DND-41 (cell line): ENCODE data around the gene SNX9.

Source experiments
- ATAC-seq: fragments of 200-7000 bp; cut with Tn5 transposase; 3 replicates; pipeline ENCODE4 v1.9.1; 2021; ENCODE audit warnings: low read depth; ENCODE audit not compliant: insufficient read depth
- DNase-seq: peaks from one replicate; pipeline ENCODE4 v3.0.0-alpha.2; 2020
- H2AFZ ChIP-seq: 2 replicates; pipeline ENCODE4 v1.6.0; 2012; ENCODE audit warnings: low read depth, low read length
- H3K27ac ChIP-seq: 2 replicates; pipeline ENCODE4 v1.5.1; 2012; ENCODE audit warnings: low read length, inconsistent platforms
- H3K27me3 ChIP-seq: fragments of 200-600 bp; sonication (generic); 2 replicates; pipeline ENCODE4 v1.6.0; 2012; ENCODE audit warnings: low read length, mild to moderate bottlenecking, inconsistent platforms; ENCODE audit not compliant: insufficient read depth, poor library complexity
- H3K36me3 ChIP-seq: 2 replicates; pipeline ENCODE4 v1.5.1; 2012; ENCODE audit warnings: low read length, inconsistent platforms; ENCODE audit not compliant: insufficient read depth
- H3K4me1 ChIP-seq: 2 replicates; pipeline ENCODE4 v1.5.1; 2012; ENCODE audit warnings: mild to moderate bottlenecking, low read length; ENCODE audit not compliant: insufficient read depth
- H3K4me2 ChIP-seq: 2 replicates; pipeline ENCODE4 v1.6.0; 2012; ENCODE audit warnings: mild to moderate bottlenecking, moderate library complexity, low read length, inconsistent platforms; ENCODE audit not compliant: insufficient read depth
- H3K4me3 ChIP-seq, 2 experiments: fragments of 200-600 bp in 1 of 2; shearing (Covaris generic) in 1 of 2; 2 replicates each; pipeline ENCODE4 v1.5.1; 2012 to 2016; ENCODE audit warnings: inconsistent platforms in 2 of 2, low read length in 2 of 2, mild to moderate bottlenecking in 2 of 2, low read depth in 1 of 2, moderate library complexity in 1 of 2
- H3K79me2 ChIP-seq: 2 replicates; pipeline ENCODE4 v1.6.0; 2012; ENCODE audit warnings: low read length, inconsistent platforms; ENCODE audit not compliant: insufficient read depth
- H3K9ac ChIP-seq: 2 replicates; pipeline ENCODE4 v1.6.0; 2012; ENCODE audit warnings: low read depth, mild to moderate bottlenecking, inconsistent platforms, low read length, moderate library complexity
- H3K9me3 ChIP-seq: 2 replicates; pipeline ENCODE4 v1.5.1; 2012; ENCODE audit warnings: low read length, moderate library complexity, mild to moderate bottlenecking, inconsistent platforms; ENCODE audit not compliant: insufficient read depth, severe bottlenecking
- H4K20me1 ChIP-seq: 2 replicates; pipeline ENCODE4 v1.6.0; 2012; ENCODE audit warnings: low read length; ENCODE audit not compliant: insufficient read depth
- CTCF ChIP-seq: IDR thresholded peaks from 2 replicates; pipeline ENCODE4 v1.5.1; 2012; ENCODE audit warnings: borderline replicate concordance, low read length, moderate library complexity, mild to moderate bottlenecking; ENCODE audit not compliant: poor library complexity, severe bottlenecking; ENCODE audit errors: extremely low read depth
- EZH2 ChIP-seq: IDR thresholded peaks from 3 replicates; pipeline ENCODE4 v1.6.1; 2012; ENCODE audit warnings: borderline replicate concordance, low read depth, mild to moderate bottlenecking, moderate library complexity, low read length, inconsistent platforms; ENCODE audit not compliant: severe bottlenecking

Gene SNX9

GRCh38 chr6:157975456-157975855 lies 152.4 kb downstream of the SNX9 start:
- Histone ChIP-seq H2AFZ (no peak overlapping the region), H3K4me2 (no peak overlapping the region), H3K4me3 (no peak overlapping the region), H3K9ac (no peak overlapping the region), H3K9me3 (no peaks in the 10 kb centered on the region), H3K36me3 (no peaks in the 10 kb centered on the region), H3K4me1 (no peaks in the 10 kb centered on the region), H3K79me2 (no peaks in the 10 kb centered on the region), H3K27ac (no peak overlapping the region), H3K27me3 (no peaks in the 10 kb centered on the region), H4K20me1 (no peaks in the 10 kb centered on the region)
- ATAC-seq (no peak), DNase-seq (no peak)
- no peak for TF ChIP-seq EZH2
- no peak for TF ChIP-seq CTCF

DNA sequence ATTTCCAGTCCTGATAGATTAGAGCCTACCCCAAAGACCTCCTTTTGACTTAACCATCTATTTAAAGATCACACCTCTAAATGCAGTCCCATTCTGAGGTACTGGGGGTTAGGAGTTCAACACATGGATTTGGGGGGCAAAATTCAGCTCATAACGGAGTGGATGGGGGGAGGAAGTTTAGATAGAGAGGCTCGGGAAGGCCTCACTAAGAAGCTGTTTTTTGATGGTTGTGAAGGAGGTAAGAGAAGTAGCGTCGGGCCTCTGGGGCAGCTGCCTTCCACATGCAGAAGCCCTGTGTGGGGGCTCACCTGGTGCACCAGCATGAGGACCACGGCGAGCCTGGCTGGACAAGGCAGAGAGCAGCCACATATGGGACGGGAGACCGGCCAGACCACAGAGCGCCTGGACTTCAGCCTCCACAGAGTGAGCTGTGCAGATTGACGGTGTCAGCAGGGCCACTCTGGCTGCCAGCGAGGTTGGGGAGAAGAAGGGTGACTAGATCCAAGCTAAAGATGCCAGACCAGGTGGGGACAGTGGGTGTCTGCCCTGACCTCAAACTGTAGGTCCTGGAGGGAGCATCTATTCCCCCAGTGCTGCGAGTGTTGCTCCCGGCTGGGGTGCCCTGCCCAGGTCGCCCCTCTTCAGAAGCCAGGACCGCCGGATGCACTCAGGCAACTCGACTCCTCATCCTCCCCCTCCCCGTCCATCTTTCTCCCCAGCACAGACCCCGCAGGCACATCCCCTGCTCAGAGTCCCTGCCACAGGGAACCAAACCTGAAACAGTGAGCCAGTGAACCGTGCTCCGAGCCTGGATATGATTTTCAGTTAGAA lies 153.5 kb downstream of the SNX9 start:
- no peak overlapping the region for H3K4me3 ChIP-seq
- no peak overlapping the region for H3K4me2 ChIP-seq
- 0 out of 2 replicates have a peak, but pooled peaks cover 5% of the 10 kb centered on the region for H3K4me1 ChIP-seq
- H3K79me2 ChIP-seq = no peaks in the 10 kb centered on the region
- H3K27me3 ChIP-seq = no peaks in the 10 kb centered on the region
- no peak for ATAC-seq
- TF ChIP-seq CTCF = no peak
- no peak for TF ChIP-seq EZH2
- no peak overlapping the region for H3K27ac ChIP-seq
- no peaks in the 10 kb centered on the region for H3K9me3 ChIP-seq
- H4K20me1 ChIP-seq = no peaks in the 10 kb centered on the region
- H2AFZ ChIP-seq = no peak overlapping the region
- no peaks in the 10 kb centered on the region for H3K36me3 ChIP-seq
- no peak overlapping the region for H3K9ac ChIP-seq
- no peak for DNase-seq

GRCh38 chr6:157977176-157977804 lies 154.2 kb downstream of the SNX9 start:
- DNase-seq = no peak
- peaks cover 7% of the 10 kb centered on the region for H3K4me1 ChIP-seq
- no peak for ATAC-seq
- no peak overlapping the region for H3K4me2 ChIP-seq
- no peak overlapping the region for H2AFZ ChIP-seq
- no peak overlapping the region for H3K4me3 ChIP-seq
- H3K9me3 ChIP-seq = no peaks in the 10 kb centered on the region
- no peak overlapping the region for H3K27ac ChIP-seq
- H4K20me1 ChIP-seq = no peaks in the 10 kb centered on the region
- no peaks in the 10 kb centered on the region for H3K27me3 ChIP-seq
- H3K9ac ChIP-seq = no peak overlapping the region
- peaks cover 3% of the 10 kb centered on the region for H3K79me2 ChIP-seq
- no peak for TF ChIP-seq CTCF
- no peak for TF ChIP-seq EZH2
- no peaks in the 10 kb centered on the region for H3K36me3 ChIP-seq
